Ascending aorta (tissue), 2 donors: ENCODE results near the gene LMTK2. TPM values are rescaled to one million over a fixed set of nuclear protein-coding genes. Genes with fewer than 3 reads are reported as not detected.

Experiments
- DNase-seq, 2 donors: peaks; one replicate each; pipeline ENCODE4 v3.0.0-alpha.2; 2019; ENCODE audit warnings: low spot score in 2 of 2
- H3K27ac ChIP-seq, 2 donors: fragments of 200-600 bp; sonication (generic); one replicate each; pipeline ENCODE4 v1.5.1; 2016 to 2017; ENCODE audit warnings: mild to moderate bottlenecking in 1 of 2
- H3K27me3 ChIP-seq: fragments of 200-600 bp; sonication (generic); one replicate; pipeline ENCODE4 v1.5.1; 2017
- H3K36me3 ChIP-seq, 2 donors: fragments of 200-600 bp; sonication (generic); one replicate each; pipeline ENCODE4 v1.5.1; 2016
- H3K4me1 ChIP-seq, 2 donors: fragments of 200-600 bp; sonication (generic); one replicate each; pipeline ENCODE4 v1.5.1; 2016 to 2017; ENCODE audit warnings: mild to moderate bottlenecking in 1 of 2
- H3K4me3 ChIP-seq, 2 donors: fragments of 200-600 bp; sonication (generic); one replicate each; pipeline ENCODE4 v1.5.1; 2016 to 2017; ENCODE audit warnings: mild to moderate bottlenecking in 1 of 2
- H3K9me3 ChIP-seq, 2 donors: fragments of 200-600 bp; sonication (generic); one replicate each; pipeline ENCODE4 v1.5.1; 2016
- intact Hi-C: fragments of 100-400 bp; cut with DNase I; formaldehyde crosslinking; loops from one replicate; pipeline ENCODE4 v1.15.1; 2023
- total RNA-seq: library from RNA; depleted of rRNA; stranded (reverse); fragments of >200 nt; gene quantifications from one replicate; pipeline ENCODE4 v1.1.0, GENCODE V29; 2016
- TF ChIP-seq, protein P1 (sequence below), 3 experiments: fragments of 200-600 bp in 2 of 3; fragments of 450-650 bp in 1 of 3; sonication (generic) in 2 of 3; IDR thresholded peaks; one replicate each; pipeline ENCODE4 v1.5.1; 2016 to 2019; ENCODE audit warnings: antibody characterized with exemption in 3 of 3, mild to moderate bottlenecking in 1 of 3, moderate library complexity in 1 of 3

Gene LMTK2
- total RNA-seq, 1 donor from 2014 or later, result 11.8 TPM

DNA sequence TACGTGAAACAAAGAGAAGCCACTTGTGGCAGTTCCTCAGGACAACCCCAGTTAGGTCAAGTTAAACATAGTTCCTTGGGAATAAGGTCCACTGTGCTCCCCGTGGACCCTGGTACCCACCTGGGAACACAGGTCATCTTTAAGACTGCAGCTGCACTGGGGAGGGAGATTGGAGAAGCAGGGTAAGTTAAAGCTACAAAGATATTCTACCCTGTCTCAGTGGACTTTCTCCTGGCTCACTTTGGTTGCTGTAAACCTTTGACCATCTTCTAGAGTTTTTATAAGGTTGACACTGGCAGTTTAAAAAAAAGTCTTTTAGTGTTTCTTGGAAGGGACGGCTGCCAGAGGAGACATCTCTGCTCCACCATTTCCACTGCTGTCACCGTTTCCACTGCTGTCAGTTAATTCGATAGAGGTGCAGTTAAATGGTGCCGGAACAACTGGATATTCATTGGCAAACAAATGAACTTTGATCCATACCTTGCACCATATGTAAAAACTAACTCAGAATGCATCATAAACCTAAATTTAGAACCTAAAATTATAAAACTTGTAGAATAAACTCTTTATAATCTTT lies 42.5 kb downstream of the LMTK2 start:
- Histone ChIP-seq H3K9me3 (no peaks in the 10 kb centered on the region), H3K27me3 (no peaks in the 10 kb centered on the region), H3K4me1 (no peaks in the 10 kb centered on the region), H3K36me3 (peaks cover 4 to 26% of the 10 kb centered on the region in 2 donors), H3K27ac (no peak overlapping the region), H3K4me3 (no peak overlapping the region)
- TF ChIP-seq, protein P1, sequence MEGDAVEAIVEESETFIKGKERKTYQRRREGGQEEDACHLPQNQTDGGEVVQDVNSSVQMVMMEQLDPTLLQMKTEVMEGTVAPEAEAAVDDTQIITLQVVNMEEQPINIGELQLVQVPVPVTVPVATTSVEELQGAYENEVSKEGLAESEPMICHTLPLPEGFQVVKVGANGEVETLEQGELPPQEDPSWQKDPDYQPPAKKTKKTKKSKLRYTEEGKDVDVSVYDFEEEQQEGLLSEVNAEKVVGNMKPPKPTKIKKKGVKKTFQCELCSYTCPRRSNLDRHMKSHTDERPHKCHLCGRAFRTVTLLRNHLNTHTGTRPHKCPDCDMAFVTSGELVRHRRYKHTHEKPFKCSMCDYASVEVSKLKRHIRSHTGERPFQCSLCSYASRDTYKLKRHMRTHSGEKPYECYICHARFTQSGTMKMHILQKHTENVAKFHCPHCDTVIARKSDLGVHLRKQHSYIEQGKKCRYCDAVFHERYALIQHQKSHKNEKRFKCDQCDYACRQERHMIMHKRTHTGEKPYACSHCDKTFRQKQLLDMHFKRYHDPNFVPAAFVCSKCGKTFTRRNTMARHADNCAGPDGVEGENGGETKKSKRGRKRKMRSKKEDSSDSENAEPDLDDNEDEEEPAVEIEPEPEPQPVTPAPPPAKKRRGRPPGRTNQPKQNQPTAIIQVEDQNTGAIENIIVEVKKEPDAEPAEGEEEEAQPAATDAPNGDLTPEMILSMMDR (IDR thresholded peaks at IDR 0.05), result no peak
- intact Hi-C loops, result no loop called here
- DNase-seq, result no peak

DNA sequence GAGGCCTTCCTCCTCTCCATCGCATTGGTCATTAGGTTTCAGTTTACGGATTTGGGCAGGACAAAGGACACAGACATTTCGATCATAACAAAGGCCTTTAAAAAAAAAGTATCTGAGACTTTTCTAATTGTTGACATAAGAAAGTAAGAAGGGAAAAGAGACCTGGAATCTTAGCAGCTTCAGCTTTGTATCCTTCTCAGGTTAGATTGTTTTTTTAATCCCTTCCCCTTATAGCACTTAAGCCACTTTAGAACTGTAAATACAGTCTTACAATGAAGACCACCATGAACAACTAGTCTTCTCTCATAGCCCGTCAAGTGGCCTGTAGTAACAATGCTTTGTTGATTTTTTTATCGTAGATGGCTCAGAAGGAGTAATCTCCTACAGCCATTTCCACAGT lies 45.2 kb downstream of the LMTK2 start:
- peaks cover 15 to 49% of the 10 kb centered on the region in 2 donors for H3K36me3 ChIP-seq
- TF ChIP-seq, protein P1 (IDR thresholded peaks at IDR 0.05), result no peak

GRCh38 chr7:98156700-98157099 lies 50.0 kb downstream of the LMTK2 start:
- TF ChIP-seq, protein P1 (IDR thresholded peaks at IDR 0.05), result no peak
- intact Hi-C loops, result no loop called here
- peaks cover 19 to 49% of the 10 kb centered on the region in 2 donors for H3K36me3 ChIP-seq

More for the DNA sequence above, 45.2 kb downstream of the LMTK2 start:
- H3K4me1 ChIP-seq, result no peaks in the 10 kb centered on the region
- no peaks in the 10 kb centered on the region for H3K27me3 ChIP-seq
- H3K9me3 ChIP-seq, result no peaks in the 10 kb centered on the region
- no peak overlapping the region for H3K4me3 ChIP-seq
- intact Hi-C loops, result no loop called here
- DNase-seq, result no peak
- no peak overlapping the region for H3K27ac ChIP-seq

GRCh38 chr7:98157761-98158160 lies 51.1 kb downstream of the LMTK2 start:
- intact Hi-C loops, result no loop called here
- H3K36me3 ChIP-seq, result peaks cover 15 to 39% of the 10 kb centered on the region in 2 donors
- TF ChIP-seq, protein P1 (IDR thresholded peaks at IDR 0.05), result no peak

More at GRCh38 chr7:98156700-98157099, 50.0 kb downstream of the LMTK2 start:
- DNase-seq, result no peak
- H3K27ac ChIP-seq, result no peak overlapping the region
- H3K27me3 ChIP-seq, result no peaks in the 10 kb centered on the region
- no peaks in the 10 kb centered on the region for H3K4me1 ChIP-seq
- H3K4me3 ChIP-seq, result no peak overlapping the region
- H3K9me3 ChIP-seq, result no peaks in the 10 kb centered on the region

GRCh38 chr7:98162758-98163157 lies 56.1 kb downstream of the LMTK2 start:
- H3K27me3 ChIP-seq, result no peaks in the 10 kb centered on the region
- intact Hi-C loops, result loop anchor here (10.0 kb wide), 1 partner anchor 298 kb away; no protein-coding TSS in a partner anchor
- no peaks in the 10 kb centered on the region for H3K4me1 ChIP-seq
- no peaks in the 10 kb centered on the region for H3K9me3 ChIP-seq
- no peak for DNase-seq
- TF ChIP-seq, protein P1 (IDR thresholded peaks at IDR 0.05), result no peak
- H3K36me3 ChIP-seq, result peaks cover 4% of the 10 kb centered on the region in 2 donors
- no peak overlapping the region for H3K4me3 ChIP-seq
- no peak overlapping the region for H3K27ac ChIP-seq

More at GRCh38 chr7:98157761-98158160, 51.1 kb downstream of the LMTK2 start:
- no peaks in the 10 kb centered on the region for H3K27me3 ChIP-seq
- H3K27ac ChIP-seq, result no peak overlapping the region
- no peak for DNase-seq
- no peaks in the 10 kb centered on the region for H3K9me3 ChIP-seq
- no peaks in the 10 kb centered on the region for H3K4me1 ChIP-seq
- no peak overlapping the region for H3K4me3 ChIP-seq
